HG02884 (cell line): Measurements from ENCODE around the gene CPVL.

Experiments
- ATAC-seq: cut with Tn5 transposase; IDR thresholded peaks from one replicate; pipeline ENCODE4 v1.9.1; 2021; ENCODE audit warnings: mild to moderate bottlenecking, moderate library complexity; ENCODE audit not compliant: unreplicated experiment

The CPVL gene

GRCh38 chr7:29053105-29053872, 93.0 kb downstream of the CPVL start:
- no peak for ATAC-seq

- no peak for ATAC-seq
These were observed 99.4 kb downstream of the CPVL start for GRCh38 chr7:29046978-29047377.

- no peak for ATAC-seq
These were observed 100.9 kb downstream of the CPVL start for GRCh38 chr7:29045258-29046086.

GRCh38 chr7:29044554-29044953, 101.8 kb downstream of the CPVL start:
- ATAC-seq, result no peak

DNA sequence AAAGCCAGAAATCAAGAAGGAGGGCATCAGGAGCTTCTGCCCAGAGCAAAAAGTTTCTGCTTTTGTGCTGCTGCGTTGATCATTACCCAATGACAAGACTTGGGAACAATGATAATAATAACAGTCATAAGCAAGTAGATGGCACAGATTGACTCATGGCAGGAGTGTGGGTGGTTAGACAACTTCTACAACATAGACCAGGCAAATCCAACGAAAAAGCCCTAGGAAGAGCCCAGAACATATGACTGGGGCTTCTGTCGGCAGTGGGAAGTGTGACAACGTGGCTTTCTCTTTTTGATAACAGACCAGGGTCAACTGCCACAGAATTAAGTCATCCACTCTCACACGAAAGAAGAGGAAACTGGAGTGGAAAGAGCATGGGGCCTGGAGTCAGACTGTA, 102.8 kb downstream of the CPVL start:
- ATAC-seq, result no peak

DNA sequence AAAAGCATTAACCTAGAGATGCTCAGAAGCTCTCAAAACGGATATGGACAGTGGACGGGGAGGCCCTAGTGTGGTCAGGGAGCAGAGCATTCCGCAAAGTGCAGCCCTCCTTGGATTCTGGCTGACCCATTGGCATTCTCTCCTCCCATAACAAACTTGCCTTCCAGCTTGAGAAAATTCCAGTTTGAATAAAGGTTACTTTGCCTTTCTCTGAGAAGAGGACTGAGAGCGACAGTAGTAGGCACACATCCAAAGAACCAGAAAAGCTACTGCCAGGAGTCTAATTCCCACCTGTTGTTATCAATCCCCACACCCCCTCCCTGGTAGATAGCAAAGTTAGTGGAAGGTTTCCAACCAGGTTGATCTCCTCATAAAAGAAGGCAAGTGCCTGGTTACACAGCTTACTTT, 103.5 kb downstream of the CPVL start:
- ATAC-seq, result no peak

DNA sequence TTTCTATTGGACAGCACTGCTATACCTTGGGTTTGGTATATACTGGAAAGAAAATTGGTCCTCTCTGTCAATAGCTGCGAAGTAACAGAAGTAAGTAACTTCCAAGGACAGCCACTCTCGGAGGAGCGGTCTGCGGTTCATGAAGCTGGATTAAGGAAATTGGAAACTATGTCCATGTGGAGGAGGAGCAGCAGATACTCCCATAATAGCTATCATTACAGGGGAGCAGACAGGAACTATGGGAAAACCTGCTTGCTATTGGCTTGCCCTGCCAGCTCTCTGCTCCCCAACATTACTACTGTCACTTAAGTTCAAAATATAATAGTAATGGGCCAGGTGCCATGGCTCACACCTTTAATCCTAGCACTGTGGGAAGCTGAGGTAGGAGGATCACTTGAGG, 104.3 kb downstream of the CPVL start:
- no peak for ATAC-seq

DNA sequence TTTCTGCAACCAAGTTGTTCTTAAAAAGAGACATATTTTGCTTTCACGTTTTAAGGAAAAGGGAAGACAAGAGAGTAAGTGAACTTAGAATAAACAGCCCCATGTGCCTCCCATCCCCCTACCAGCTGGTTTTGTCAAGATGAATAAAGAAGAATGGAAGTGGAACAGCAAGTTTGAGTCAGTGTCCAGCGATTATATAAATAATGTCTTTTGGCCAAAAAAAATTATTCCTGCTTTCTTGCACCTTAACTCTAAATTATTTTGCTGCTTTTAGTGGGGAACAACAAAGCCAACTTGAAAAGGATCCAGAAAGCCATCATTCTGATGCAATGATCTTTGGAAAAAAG, 105.8 kb downstream of the CPVL start:
- no peak for ATAC-seq

GRCh38 chr7:29039821-29040578, 106.3 kb downstream of the CPVL start:
- ATAC-seq, result no peak

DNA sequence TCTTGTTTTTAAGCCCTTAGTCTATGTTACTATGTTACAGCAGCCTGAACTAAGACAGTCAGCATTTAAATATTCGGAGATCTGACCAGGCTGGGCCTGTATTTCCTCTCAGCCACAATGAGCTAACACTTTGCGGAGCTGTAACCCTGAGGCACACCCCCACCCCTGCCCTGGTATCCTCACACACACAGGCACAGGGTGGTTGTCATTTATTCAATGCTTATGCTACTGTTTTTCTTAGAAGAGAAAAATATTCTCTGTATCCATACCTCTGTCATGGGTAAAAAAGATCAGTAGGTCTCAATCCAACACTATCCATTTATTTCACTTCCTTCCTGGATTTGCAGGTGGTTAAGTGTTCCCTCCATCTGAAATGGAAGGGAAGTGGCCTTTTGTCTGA, 107.9 kb downstream of the CPVL start:
- ATAC-seq, result no peak

DNA sequence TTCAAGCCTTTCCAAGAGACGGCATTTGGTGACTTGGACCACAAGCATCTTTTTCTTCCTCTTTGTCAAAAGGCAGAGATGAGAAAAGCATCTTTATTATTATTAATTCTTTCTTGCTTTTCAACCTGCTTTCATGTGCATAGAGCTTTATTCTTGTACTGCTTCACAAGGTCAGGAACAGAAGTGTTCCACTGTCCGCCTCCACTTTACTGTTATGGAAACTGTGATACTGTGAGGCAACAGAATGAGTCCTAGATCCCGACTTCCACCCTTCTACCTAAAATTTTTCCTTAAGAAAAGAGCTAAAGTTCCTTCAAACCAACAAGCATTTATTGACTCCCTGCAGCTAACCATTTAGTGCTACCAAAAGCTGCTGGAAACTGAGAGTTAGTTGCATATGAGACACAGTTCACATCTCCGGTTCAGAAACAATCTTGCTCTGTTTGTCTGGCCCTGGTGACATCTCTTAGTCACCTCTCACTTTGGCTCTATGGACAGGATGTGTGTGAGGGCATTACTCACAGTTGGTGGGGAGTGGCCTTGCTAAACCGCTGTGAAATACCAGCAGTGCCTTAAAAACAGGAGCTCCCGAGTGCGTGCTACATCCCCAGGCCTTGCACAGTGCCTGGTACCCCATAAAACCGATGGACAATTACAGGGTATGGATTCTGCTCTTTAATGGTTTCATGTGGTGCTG, 111.1 kb downstream of the CPVL start:
- no peak for ATAC-seq

DNA sequence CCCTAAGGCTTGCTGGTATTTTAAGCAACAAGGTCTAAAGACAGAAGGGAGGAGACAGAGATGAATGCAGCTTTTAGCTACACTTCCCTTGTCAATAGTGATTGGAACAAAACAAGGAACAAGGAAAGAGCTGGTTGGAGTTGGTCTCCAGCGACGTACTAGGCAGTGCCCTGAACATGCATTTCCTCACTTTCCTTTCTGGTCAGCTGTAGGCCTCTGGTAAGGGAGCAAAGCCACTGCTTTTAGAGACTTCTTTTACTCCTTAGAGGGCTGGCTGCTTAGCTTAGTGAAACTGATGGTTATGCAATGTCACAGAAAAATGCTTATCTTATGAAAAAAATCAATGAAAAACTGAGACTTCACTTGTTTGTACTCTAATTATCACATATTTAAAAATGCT, 112.8 kb downstream of the CPVL start:
- ATAC-seq, result no peak

- no peak for ATAC-seq
These were observed 114.2 kb downstream of the CPVL start for GRCh38 chr7:29032146-29032545.

DNA sequence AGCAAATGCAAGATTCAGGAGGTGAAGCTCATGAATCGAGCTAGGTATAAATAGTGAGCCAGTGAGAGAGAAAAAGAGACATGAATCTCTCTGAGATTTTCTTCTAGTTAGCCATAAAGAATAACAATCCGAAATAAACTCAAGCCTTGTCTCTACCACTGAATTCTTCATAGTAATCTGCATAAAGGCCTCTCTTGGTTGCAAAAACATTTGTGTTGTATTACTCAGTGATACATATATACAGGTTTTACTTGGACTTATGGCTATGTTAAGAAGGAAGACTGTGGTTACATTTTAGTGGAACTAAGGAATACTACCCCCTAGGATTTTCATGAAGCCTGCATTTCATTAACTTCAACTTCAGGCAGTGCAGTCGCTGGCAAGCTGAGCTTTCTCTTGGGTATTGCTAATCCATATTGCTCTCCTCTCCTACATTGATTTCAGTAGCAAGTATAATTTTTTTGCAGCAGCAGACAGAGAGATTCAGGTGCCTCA, 115.5 kb downstream of the CPVL start:
- ATAC-seq, result no peak

- no peak for ATAC-seq
These were observed 123.9 kb downstream of the CPVL start for GRCh38 chr7:29022291-29022988.

GRCh38 chr7:29019896-29020295, 126.4 kb downstream of the CPVL start:
- ATAC-seq, result no peak

GRCh38 chr7:29019387-29019786, 127.0 kb downstream of the CPVL start:
- ATAC-seq, result no peak

GRCh38 chr7:29017713-29018112, 128.6 kb downstream of the CPVL start:
- ATAC-seq, result no peak

DNA sequence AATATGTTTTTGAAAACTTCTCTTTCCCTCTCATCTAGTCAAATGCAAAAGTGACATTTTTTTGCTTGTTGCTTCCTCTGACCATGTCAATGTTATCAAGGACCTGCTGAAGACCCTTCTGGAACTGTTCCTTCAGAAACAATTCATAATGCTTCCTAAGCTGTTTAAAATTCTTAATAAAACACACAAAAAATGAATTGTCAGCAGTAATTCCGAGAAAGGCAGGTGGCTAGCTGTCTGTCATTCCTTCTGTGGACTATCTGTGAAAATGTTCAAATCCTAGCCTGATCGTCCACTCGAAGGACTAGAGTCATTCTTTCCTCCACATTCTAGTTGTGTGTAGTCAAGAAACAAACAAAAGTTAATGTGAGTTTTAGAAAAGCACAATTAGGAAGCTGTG, 131.6 kb downstream of the CPVL start:
- no peak for ATAC-seq

DNA sequence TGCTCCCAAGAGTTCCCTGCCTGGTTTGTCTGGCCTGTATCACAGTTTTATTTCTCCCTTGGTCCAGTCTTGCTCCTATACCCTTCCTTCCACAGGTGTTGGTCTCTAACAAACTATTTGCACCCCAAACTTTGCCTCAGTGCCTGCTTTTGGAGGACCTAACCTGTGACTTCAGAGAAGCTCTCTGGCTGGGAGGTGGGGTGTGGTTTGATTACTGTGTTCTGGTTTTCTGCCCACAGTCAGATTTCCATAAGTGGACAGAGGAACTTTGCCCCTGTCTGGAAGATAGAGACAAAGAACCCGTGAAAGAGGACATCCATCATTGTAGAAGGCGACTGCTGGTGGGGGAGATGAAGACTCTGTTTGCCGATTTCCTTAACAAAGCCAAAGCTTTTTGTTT, 132.4 kb downstream of the CPVL start:
- no peak for ATAC-seq
